HEK293 (cell line): ENCODE measurements around the gene ATP7A.

Experiments
- CTCF ChIA-PET: fragments of 350-600 bp; formaldehyde crosslinking; extraction: SDS; loops from one replicate; lab custom pipeline; 2021; ENCODE audit warnings: antibody characterized with exemption; lab: Yijun Ruan, JAX
- POLR2A ChIA-PET: fragments of 300-600 bp; formaldehyde crosslinking; extraction: SDS; loops from one replicate; lab custom pipeline; 2020; ENCODE audit warnings: antibody characterized with exemption, inconsistent platforms; lab: Yijun Ruan, JAX
- H3K27ac ChIP-seq: fragments of 200-500 bp; sonication (Bioruptor generic); 2 replicates; pipeline ENCODE4 v1.5.1; 2014; ENCODE audit warnings: low read depth, low read length, control low read depth, inconsistent platforms; ENCODE audit errors: extremely low read depth
- H3K36me3 ChIP-seq, 2 experiments: fragments of 200-500 bp in 1 of 2; sonication (Bioruptor generic) in 1 of 2; 1 replicate in 1 of 2; 2 replicates in 1 of 2; pipeline ENCODE4 v1.5.1; 2014 to 2017; ENCODE audit warnings: inconsistent platforms in 2 of 2, low read length in 2 of 2; ENCODE audit not compliant: control insufficient read depth in 2 of 2, insufficient read depth in 1 of 2
- H3K4me1 ChIP-seq: fragments of 200-500 bp; sonication (Bioruptor generic); 2 replicates; pipeline ENCODE4 v1.5.1; 2014; ENCODE audit warnings: mild to moderate bottlenecking, low read length, inconsistent platforms; ENCODE audit not compliant: control insufficient read depth, insufficient read depth
- H3K4me3 ChIP-seq: 2 replicates; pipeline ENCODE4 v1.5.1; 2011; ENCODE audit warnings: low read depth, mild to moderate bottlenecking, control low read depth, low read length, moderate library complexity
- H3K9me3 ChIP-seq: fragments of 200-500 bp; sonication (Bioruptor generic); 2 replicates; pipeline ENCODE4 v1.5.1; 2014; ENCODE audit warnings: low read depth, low read length, inconsistent platforms; ENCODE audit not compliant: control insufficient read depth, insufficient read depth
- ZNF138 ChIP-seq: fragments of 450-650 bp; formaldehyde crosslinking; IDR thresholded peaks from 2 replicates; pipeline ENCODE4 v1.5.1; 2016; ENCODE audit warnings: missing biosample characterization, missing genetic modification characterization, borderline replicate concordance

ATP7A gene

DNA sequence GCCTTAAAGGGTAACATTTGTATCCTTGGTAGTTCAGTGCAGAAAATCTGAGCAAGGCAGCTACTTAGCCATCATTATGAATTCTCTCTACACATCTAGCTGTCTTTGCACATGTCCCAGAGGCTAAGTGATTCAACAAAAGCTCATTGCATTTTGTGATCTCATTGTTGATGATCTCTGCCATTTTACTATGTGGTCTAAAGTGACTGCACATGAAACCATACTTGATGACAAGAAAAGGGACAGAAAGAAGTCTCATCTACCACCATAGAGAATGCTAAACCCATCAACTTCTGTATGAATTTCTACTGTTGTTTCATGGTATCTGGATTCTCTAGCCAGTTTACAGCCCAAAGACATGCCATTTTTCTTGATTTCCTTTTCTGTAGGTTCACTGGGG is 187.6 kb downstream of the ATP7A start:
- ChIA-PET CTCF (no interaction called here), POLR2A (no interaction called here)
- TF ChIP-seq ZNF138 (tag by site-specific recombination): no peak
- H3K9me3 ChIP-seq: no peaks in the 10 kb centered on the region; the same call in 1 of the 2 replicates
- H3K36me3 ChIP-seq: no peaks in the 10 kb centered on the region
- H3K4me3 ChIP-seq: no peak overlapping the region
- H3K27ac ChIP-seq: no peak overlapping the region
- H3K4me1 ChIP-seq: no peaks in the 10 kb centered on the region
